Fibroblast of lung (primary cell): Measurements from ENCODE around the gene PDE2A. TPM values are rescaled to one million over a fixed set of nuclear protein-coding genes. Genes with fewer than 3 reads are reported as not detected.

Experiments
- DNase-seq, 2 donors: peaks; one replicate each; pipeline versions ENCODE4 v3.0.0 to v3.0.0-alpha.2; 2010; ENCODE audit warnings: low read depth in 2 of 2
- H2AFZ ChIP-seq: 2 replicates; pipeline ENCODE4 v1.5.1; 2012; ENCODE audit warnings: low read length, control low read depth, inconsistent platforms
- H3K27ac ChIP-seq: 2 replicates; pipeline ENCODE4 v1.5.1; 2011; ENCODE audit warnings: low read length, control low read depth; ENCODE audit not compliant: insufficient read depth
- H3K27me3 ChIP-seq: 2 replicates; pipeline ENCODE4 v1.5.1; 2011; ENCODE audit warnings: mild to moderate bottlenecking, low read length; ENCODE audit not compliant: control insufficient read depth, insufficient read depth
- H3K36me3 ChIP-seq: 2 replicates; pipeline ENCODE4 v1.5.1; 2011; ENCODE audit warnings: low read length; ENCODE audit not compliant: control insufficient read depth, insufficient read depth
- H3K4me1 ChIP-seq: 2 replicates; pipeline ENCODE4 v1.5.1; 2011; ENCODE audit warnings: low read length; ENCODE audit not compliant: control insufficient read depth, insufficient read depth; ENCODE audit errors: extremely low read depth
- H3K4me2 ChIP-seq: 2 replicates; pipeline ENCODE4 v1.5.1; 2011; ENCODE audit warnings: low read length, control low read depth; ENCODE audit not compliant: insufficient read depth; ENCODE audit errors: extremely low read depth
- H3K4me3 ChIP-seq, 4 experiments: fragments of 200-600 bp in 1 of 4; sonication (generic) in 1 of 4; replicated peaks in 1 of 4; 2 replicates each; pipeline ENCODE4 v1.5.1; 2011 to 2016; ENCODE audit warnings: low read length in 4 of 4, low read depth in 3 of 4, mild to moderate bottlenecking in 3 of 4, control low read depth in 2 of 4, inconsistent platforms in 1 of 4, mixed read lengths in 1 of 4; ENCODE audit not compliant: insufficient read depth in 1 of 4; ENCODE audit errors: control extremely low read depth in 1 of 4
- H3K79me2 ChIP-seq: 2 replicates; pipeline ENCODE4 v1.5.1; 2012; ENCODE audit warnings: mild to moderate bottlenecking, low read length, inconsistent platforms; ENCODE audit not compliant: control insufficient read depth, insufficient read depth
- H3K9ac ChIP-seq: 2 replicates; pipeline ENCODE4 v1.5.1; 2011; ENCODE audit warnings: mild to moderate bottlenecking, low read length, control low read depth; ENCODE audit not compliant: insufficient read depth
- H3K9me3 ChIP-seq: 2 replicates; pipeline ENCODE4 v1.5.1; 2012; ENCODE audit warnings: low read depth, low read length; ENCODE audit not compliant: control insufficient read depth, insufficient read depth
- H4K20me1 ChIP-seq: 2 replicates; pipeline ENCODE4 v1.5.1; 2011; ENCODE audit warnings: low read length; ENCODE audit not compliant: control insufficient read depth, insufficient read depth; ENCODE audit errors: extremely low read depth
- CTCF ChIP-seq, 2 donors: IDR thresholded peaks in 1 of 2; conservative IDR thresholded peaks in 1 of 2; 1 replicate in 1 of 2; 2 replicates in 1 of 2; pipeline ENCODE4 v1.5.1; 2011 to 2012; ENCODE audit warnings: low read length in 2 of 2, control low read depth in 1 of 2, inconsistent platforms in 1 of 2, low read depth in 1 of 2, mild to moderate bottlenecking in 1 of 2
- EZH2 ChIP-seq: IDR thresholded peaks from 2 replicates; pipeline ENCODE4 v1.5.1; 2012; ENCODE audit warnings: low read length, control low read depth, mild to moderate bottlenecking; ENCODE audit errors: missing control alignments
- polyA plus RNA-seq, 2 donors: library from polyadenylated mRNA; depleted of rRNA in 1 of 2; stranded (reverse) in 1 of 2; unstranded in 1 of 2; fragments of >200 nt; gene quantifications; 2 replicates each; pipeline ENCODE4 v1.2.1, GENCODE V29; 2011 to 2012; ENCODE audit warnings: missing spikeins in 1 of 2
- total RNA-seq: library from RNA; depleted of rRNA; stranded (reverse); fragments of >200 nt; gene quantifications from 2 replicates; pipeline ENCODE4 v1.2.1, GENCODE V29; 2014

PDE2A gene
- total and polyA plus RNA-seq, 2 donors (not counting 1 experiment from before 2014, with no cell fraction given) = 0.50 to 2.6 TPM

- Histone ChIP-seq H2AFZ (no peak overlapping the region), H3K9ac (no peak overlapping the region), H3K36me3 (no peaks in the 10 kb centered on the region), H3K4me2 (no peak overlapping the region), H3K4me3 (no peak overlapping the region), H3K27me3 (peaks cover 7% of the 10 kb centered on the region), H4K20me1 (no peaks in the 10 kb centered on the region), H3K79me2 (no peaks in the 10 kb centered on the region), H3K4me1 (no peaks in the 10 kb centered on the region), H3K9me3 (no peaks in the 10 kb centered on the region), H3K27ac (no peak overlapping the region)
- DNase-seq = no peak
- no peak for TF ChIP-seq EZH2
- no peak for TF ChIP-seq CTCF (conservative IDR thresholded peaks at IDR 0.05 in 1 of 2, IDR thresholded peaks at IDR 0.05 in 1 of 2; ENCODE audit: low read depth in 1 of 2, low read length in 2 of 2)
Measured at GRCh38 chr11:72613977-72614376, 60.2 kb downstream of the PDE2A start.

- no peak overlapping the region for H3K4me2 ChIP-seq
- no peak overlapping the region for H3K27ac ChIP-seq
- H3K9me3 ChIP-seq = no peaks in the 10 kb centered on the region
- H4K20me1 ChIP-seq = no peaks in the 10 kb centered on the region
- TF ChIP-seq EZH2 = no peak
- no peak for TF ChIP-seq CTCF (conservative IDR thresholded peaks at IDR 0.05 in 1 of 2, IDR thresholded peaks at IDR 0.05 in 1 of 2; ENCODE audit: low read depth in 1 of 2, low read length in 2 of 2)
- H3K4me3 ChIP-seq = no peak overlapping the region
- H3K36me3 ChIP-seq = no peaks in the 10 kb centered on the region
- no peak for DNase-seq
- H3K27me3 ChIP-seq = peaks cover 7% of the 10 kb centered on the region
- no peak overlapping the region for H3K9ac ChIP-seq
- no peaks in the 10 kb centered on the region for H3K4me1 ChIP-seq
- no peaks in the 10 kb centered on the region for H3K79me2 ChIP-seq
- H2AFZ ChIP-seq = no peak overlapping the region
Measured at GRCh38 chr11:72613450-72613849, 60.8 kb downstream of the PDE2A start.

- no peak for TF ChIP-seq CTCF (conservative IDR thresholded peaks at IDR 0.05 in 1 of 2, IDR thresholded peaks at IDR 0.05 in 1 of 2; ENCODE audit: low read depth in 1 of 2, low read length in 2 of 2)
- Histone ChIP-seq H4K20me1 (no peaks in the 10 kb centered on the region), H3K4me3 (no peak overlapping the region), H3K9ac (no peak overlapping the region), H3K9me3 (no peaks in the 10 kb centered on the region), H3K79me2 (no peaks in the 10 kb centered on the region), H3K27ac (no peak overlapping the region), H3K36me3 (no peaks in the 10 kb centered on the region), H3K27me3 (peaks cover 20% of the 10 kb centered on the region), H3K4me2 (no peak overlapping the region), H2AFZ (no peak overlapping the region), H3K4me1 (no peaks in the 10 kb centered on the region)
- DNase-seq = no peak
Measured at GRCh38 chr11:72609476-72609875, 64.7 kb downstream of the PDE2A start.
